Measurements from ENCODE around the gene PNKP. TPM values are rescaled to one million over a fixed set of nuclear protein-coding genes. Genes with fewer than 3 reads are reported as not detected.
A peak's percentile ranks its signal among the peaks of the same experiment; 100 is the strongest.

PNKP gene
- polyA plus RNA-seq, 1 donor from 2014 or later = 56.3 TPM

- H3K36me3 Mint-ChIP-seq = peaks cover 1% of the 10 kb centered on the region
- no peaks in the 10 kb centered on the region for H3K9me3 Mint-ChIP-seq
- peaks cover 2% of the 10 kb centered on the region for H3K27me3 Mint-ChIP-seq
- peaks cover 3 to 30% (median 6%) of the 10 kb centered on the region in 3 donors for H3K4me1 Mint-ChIP-seq
- H3K27ac Mint-ChIP-seq = peak overlapping the region in 1 of 3 donors; percentile 19
- H3K4me3 Mint-ChIP-seq = peak overlapping the region in 2 of 4 donors; percentile 38 to 88
Observed at GRCh38 chr19:49874503-49875157, 7.3 kb upstream of the PNKP start.

- Mint-ChIP-seq H3K27me3 (peaks cover 2% of the 10 kb centered on the region), H3K27ac (peak overlapping the region in 2 of 3 donors; percentile 23 to 60), H3K4me1 (peaks cover 3 to 27% (median 6%) of the 10 kb centered on the region in 3 donors), H3K9me3 (no peaks in the 10 kb centered on the region), H3K36me3 (no peaks in the 10 kb centered on the region), H3K4me3 (no peak overlapping the region)
Observed at GRCh38 chr19:49873834-49874233, 6.5 kb upstream of the PNKP start.

GRCh38 chr19:49873129-49873521, 5.7 kb upstream of the PNKP start:
- no peaks in the 10 kb centered on the region for H3K36me3 Mint-ChIP-seq
- H3K9me3 Mint-ChIP-seq = no peaks in the 10 kb centered on the region
- no peak overlapping the region for H3K4me3 Mint-ChIP-seq
- peaks cover 3 to 25% (median 3%) of the 10 kb centered on the region in 3 donors for H3K4me1 Mint-ChIP-seq
- H3K27ac Mint-ChIP-seq = no peak overlapping the region
- peaks cover 2% of the 10 kb centered on the region for H3K27me3 Mint-ChIP-seq

- no peaks in the 10 kb centered on the region for H3K9me3 Mint-ChIP-seq
- no peaks in the 10 kb centered on the region for H3K36me3 Mint-ChIP-seq
- H3K27ac Mint-ChIP-seq = no peak overlapping the region
- H3K4me1 Mint-ChIP-seq = peaks cover 5 to 26% (median 5%) of the 10 kb centered on the region in 3 donors
- peak overlapping the region in 2 of 4 donors; percentile 34 to 44 for H3K4me3 Mint-ChIP-seq
- H3K27me3 Mint-ChIP-seq = no peaks in the 10 kb centered on the region
Observed at GRCh38 chr19:49872245-49873128, 5.1 kb upstream of the PNKP start.

DNA sequence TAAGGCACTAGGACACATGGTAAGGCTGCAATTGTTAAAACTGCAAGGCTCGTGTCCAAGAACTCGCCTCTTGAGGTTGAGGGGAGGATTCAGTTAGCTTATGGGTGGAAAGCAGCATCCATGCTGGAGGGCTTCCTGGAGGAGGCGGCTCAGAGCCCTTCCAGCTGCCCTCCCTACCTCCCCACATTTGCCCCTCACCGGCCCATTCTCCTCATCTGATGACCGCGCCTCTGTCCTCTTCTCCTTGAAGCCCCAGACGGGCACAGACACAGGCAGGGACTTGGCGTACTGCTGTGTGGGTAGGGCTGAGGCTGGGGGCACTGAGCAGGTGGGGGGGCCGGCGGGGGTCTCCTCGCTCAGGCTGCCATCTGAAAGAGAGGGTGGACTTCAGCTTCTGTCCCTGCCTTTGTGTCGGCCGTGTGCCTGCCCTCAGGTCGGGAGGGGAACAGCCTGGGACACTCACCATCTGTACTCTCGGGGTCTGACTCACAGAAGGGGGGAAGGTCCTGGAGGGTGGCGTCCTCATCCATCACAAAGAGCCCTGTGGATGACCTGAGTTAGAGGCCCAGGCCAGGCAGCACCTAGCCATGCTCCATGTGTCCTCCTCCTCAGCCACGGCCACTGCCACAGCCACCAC, 4.1 kb upstream of the PNKP start:
- Mint-ChIP-seq H3K9me3 (no peaks in the 10 kb centered on the region), H3K27ac (peak overlapping the region in 1 of 3 donors; percentile 50), H3K36me3 (no peaks in the 10 kb centered on the region), H3K27me3 (no peaks in the 10 kb centered on the region), H3K4me1 (peaks cover 7 to 30% (median 11%) of the 10 kb centered on the region in 3 donors), H3K4me3 (peak overlapping the region in 1 of 4 donors; percentile 69)

DNA sequence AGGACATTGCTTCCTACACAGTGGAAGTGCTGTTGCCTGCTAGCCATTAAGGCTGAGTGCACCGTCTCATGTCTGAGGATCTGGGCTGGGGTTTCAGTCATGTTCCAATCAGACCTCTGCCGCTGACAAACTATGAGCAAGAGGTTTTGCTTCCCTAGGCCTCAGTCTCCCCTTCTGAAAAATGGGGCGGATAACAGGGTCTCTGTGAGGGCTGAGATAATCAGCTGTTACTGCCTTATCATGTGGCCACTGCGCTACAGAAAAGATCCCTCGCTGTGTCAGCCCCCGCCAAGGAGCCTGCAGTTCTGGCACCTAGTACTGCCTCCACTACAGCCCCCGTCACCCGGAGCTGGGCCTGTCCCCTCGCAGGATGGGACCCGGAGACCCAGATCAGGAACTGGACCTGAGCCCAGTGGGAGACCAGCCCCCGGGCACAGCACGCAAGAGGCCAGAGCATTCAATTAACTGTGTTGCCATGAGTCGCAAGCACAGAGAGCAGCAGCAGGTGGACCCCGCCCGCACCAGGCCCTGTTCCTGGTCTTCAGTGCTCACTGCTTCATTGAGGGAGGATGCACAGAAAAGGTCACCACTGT, 3.0 kb upstream of the PNKP start:
- no peaks in the 10 kb centered on the region for H3K36me3 Mint-ChIP-seq
- peaks cover 8 to 36% (median 11%) of the 10 kb centered on the region in 3 donors for H3K4me1 Mint-ChIP-seq
- H3K9me3 Mint-ChIP-seq = no peaks in the 10 kb centered on the region
- H3K4me3 Mint-ChIP-seq = peak overlapping the region in 3 of 4 donors; percentile 69 to 92 (median 90)
- no peaks in the 10 kb centered on the region for H3K27me3 Mint-ChIP-seq
- peak overlapping the region in 2 of 3 donors; percentile 36 to 90 for H3K27ac Mint-ChIP-seq

- H3K27ac Mint-ChIP-seq = peak overlapping the region in 2 of 3 donors; percentile 36 to 39
- H3K27me3 Mint-ChIP-seq = no peaks in the 10 kb centered on the region
- no peaks in the 10 kb centered on the region for H3K36me3 Mint-ChIP-seq
- peaks cover 11 to 34% (median 11%) of the 10 kb centered on the region in 3 donors for H3K4me1 Mint-ChIP-seq
- no peaks in the 10 kb centered on the region for H3K9me3 Mint-ChIP-seq
- H3K4me3 Mint-ChIP-seq = peak overlapping the region in 3 of 4 donors; percentile 69 to 92 (median 90)
Observed at GRCh38 chr19:49869484-49870308, 2.3 kb upstream of the PNKP start.

DNA sequence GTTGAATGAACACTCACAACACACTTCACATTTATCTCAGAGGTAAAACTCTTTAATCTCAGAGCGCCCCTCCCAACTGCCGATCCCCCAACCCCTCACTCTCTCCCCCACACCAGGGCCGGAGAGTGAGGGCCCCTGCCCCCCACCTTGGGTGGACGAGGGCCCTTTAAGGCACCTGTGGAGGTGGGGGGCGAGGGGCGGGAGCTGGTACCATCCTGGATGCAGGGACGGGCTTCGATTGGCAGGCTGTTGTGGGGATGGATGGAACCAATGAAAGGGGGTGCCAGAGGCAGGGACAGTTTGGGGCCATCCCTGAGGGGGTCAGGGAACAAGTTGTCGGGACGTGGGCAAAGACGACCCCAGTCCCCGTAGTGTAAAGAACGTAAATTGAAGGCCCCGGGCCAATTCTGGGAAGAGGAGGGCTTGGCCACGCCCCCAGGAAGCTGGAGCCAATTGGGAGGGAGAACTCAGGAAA, 1.7 kb upstream of the PNKP start:
- Mint-ChIP-seq H3K9me3 (no peaks in the 10 kb centered on the region), H3K27me3 (no peaks in the 10 kb centered on the region), H3K4me3 (no peak overlapping the region), H3K27ac (no peak overlapping the region), H3K4me1 (peaks cover 11 to 34% (median 14%) of the 10 kb centered on the region in 3 donors), H3K36me3 (no peaks in the 10 kb centered on the region)

GRCh38 chr19:49864890-49865289, 2.5 kb downstream of the PNKP start:
- Mint-ChIP-seq H3K27me3 (no peaks in the 10 kb centered on the region), H3K27ac (peak overlapping the region in 2 of 3 donors; percentile 18 to 71), H3K9me3 (no peaks in the 10 kb centered on the region), H3K4me3 (no peak overlapping the region), H3K4me1 (peaks cover 11 to 27% (median 16%) of the 10 kb centered on the region in 3 donors), H3K36me3 (peaks cover 8% of the 10 kb centered on the region)

GRCh38 chr19:49863935-49864320, 3.4 kb downstream of the PNKP start:
- no peaks in the 10 kb centered on the region for H3K27me3 Mint-ChIP-seq
- H3K27ac Mint-ChIP-seq = peak overlapping the region in 2 of 3 donors; percentile 18 to 80
- peaks cover 11 to 27% (median 16%) of the 10 kb centered on the region in 3 donors for H3K4me1 Mint-ChIP-seq
- H3K36me3 Mint-ChIP-seq = peaks cover 8% of the 10 kb centered on the region
- no peak overlapping the region for H3K4me3 Mint-ChIP-seq
- no peaks in the 10 kb centered on the region for H3K9me3 Mint-ChIP-seq

DNA sequence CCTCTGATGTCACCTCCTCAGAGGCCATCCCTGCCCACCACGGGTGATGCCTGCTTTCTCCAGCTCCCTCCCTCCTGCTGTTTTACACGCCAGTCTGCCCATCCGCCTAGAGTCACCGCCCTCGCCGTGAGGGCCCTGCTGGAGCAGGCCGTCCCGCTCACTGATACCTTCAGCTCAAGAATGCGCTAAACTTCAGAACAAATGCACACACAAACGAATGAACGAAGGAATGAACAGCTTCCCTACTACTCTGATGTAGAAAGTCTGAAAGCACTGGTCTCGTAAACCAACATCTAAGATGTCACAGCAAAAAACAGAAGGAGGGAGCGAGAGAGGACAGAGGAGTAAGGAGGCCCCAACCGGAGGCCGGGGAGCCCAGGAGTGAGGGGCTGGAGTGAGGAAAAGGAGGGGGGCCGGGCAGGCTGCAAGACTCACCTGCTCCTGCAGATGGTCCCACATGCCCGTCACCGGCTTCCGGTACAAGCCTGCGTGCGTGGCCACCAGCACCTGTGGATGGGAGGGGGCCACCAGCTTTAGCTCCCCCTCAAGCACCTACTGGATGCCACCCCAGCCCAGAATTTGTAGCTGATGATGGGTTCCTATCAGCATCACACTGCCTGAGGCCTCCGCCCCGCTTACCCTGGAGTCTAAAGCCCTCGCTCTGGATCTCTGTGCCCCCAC, 4.0 kb downstream of the PNKP start:
- Mint-ChIP-seq H3K36me3 (peaks cover 8% of the 10 kb centered on the region), H3K27me3 (no peaks in the 10 kb centered on the region), H3K9me3 (no peaks in the 10 kb centered on the region), H3K4me3 (peak overlapping the region in 1 of 4 donors; percentile 28), H3K4me1 (peaks cover 11 to 25% (median 16%) of the 10 kb centered on the region in 3 donors), H3K27ac (peak overlapping the region in 2 of 3 donors; percentile 4 to 71)

GRCh38 chr19:49862391-49863253, 4.8 kb downstream of the PNKP start:
- H3K27me3 Mint-ChIP-seq = no peaks in the 10 kb centered on the region
- peak overlapping the region in 1 of 3 donors; percentile 4 for H3K27ac Mint-ChIP-seq
- H3K4me3 Mint-ChIP-seq = peak overlapping the region in 1 of 4 donors; percentile 28
- H3K4me1 Mint-ChIP-seq = peaks cover 7 to 23% (median 11%) of the 10 kb centered on the region in 3 donors
- H3K36me3 Mint-ChIP-seq = peaks cover 8% of the 10 kb centered on the region
- no peaks in the 10 kb centered on the region for H3K9me3 Mint-ChIP-seq
